ENCODE measurements around the gene PTPRA. TPM values are rescaled to one million over a fixed set of nuclear protein-coding genes. Genes with fewer than 3 reads are reported as not detected.

The PTPRA gene
- total and polyA plus RNA-seq, 2 of the 8 experiments (the other 6 are each of a cell fraction or from before 2014, with no cell fraction given) = 47.7 to 51.3 TPM

DNA sequence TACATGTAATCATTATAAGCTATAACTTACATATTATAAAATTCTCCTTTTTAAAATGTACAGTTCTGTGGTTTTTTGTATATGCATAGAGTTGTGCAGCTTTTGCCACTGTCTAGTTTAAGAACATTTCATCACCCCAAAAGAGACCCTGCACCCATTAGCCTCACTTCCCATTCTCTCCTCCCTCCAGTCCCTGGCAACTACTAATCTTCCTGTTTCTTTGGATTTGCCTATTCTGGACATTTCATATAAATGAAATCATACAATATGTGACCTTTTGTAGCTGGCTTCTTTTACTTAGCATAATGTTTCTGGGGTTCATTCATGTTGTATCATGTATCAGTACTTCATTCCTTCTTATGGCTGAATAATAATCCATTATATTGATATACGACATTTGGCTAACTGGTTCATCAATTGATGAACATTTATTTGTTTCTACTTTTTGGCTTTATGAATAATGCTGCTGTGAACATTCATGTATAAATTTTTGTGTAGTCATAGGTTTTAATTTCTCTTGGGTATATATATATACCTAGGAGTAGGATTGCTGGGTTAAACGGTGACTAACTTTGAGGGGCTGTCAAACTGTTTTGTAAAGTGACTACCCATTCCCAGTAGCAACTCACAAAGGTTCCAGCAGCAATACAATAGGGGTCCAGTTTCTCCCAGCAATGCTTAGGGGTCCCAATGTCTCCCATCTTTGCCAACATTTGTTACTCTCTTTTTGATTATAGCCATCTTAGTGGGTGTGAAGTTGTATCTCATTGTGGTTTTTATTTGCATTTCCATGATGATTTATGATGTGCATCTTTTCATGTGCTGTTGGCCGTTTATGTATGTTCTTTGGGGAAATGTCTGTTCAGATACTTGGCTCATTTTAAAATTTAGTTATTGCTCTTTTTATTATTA, 10.7 kb downstream of the PTPRA start:
- 90% methylated on average over 3 of the region's 3 CpGs; no CpG with 5 or more reads in 1 of the 2 experiments for WGBS, 2 experiments (ENCODE audit: extremely low coverage in 1 of 2, insufficient coverage in 1 of 2, insufficient read length in 1 of 2, insufficient replicate concordance in 2 of 2, low coverage in 1 of 2, low lambda C conversion rate in 2 of 2, missing lambda C conversion rate in 1 of 2)
- Histone ChIP-seq H2BK15ac (ENCODE audit: low read length) (no peak overlapping the region), H3K4me1 (replicated peaks in 1 of 4; ENCODE audit: control insufficient read depth in 3 of 4, insufficient read depth in 4 of 4, low read length in 3 of 4) (peaks cover 0 to 3% (median 0%) of the 10 kb centered on the region in 4 experiments; a peak in 1 of 7 replicates), H3K4ac (replicated peaks; ENCODE audit: insufficient read length, low read depth, low read length) (no peak overlapping the region), H3K23me2 (ENCODE audit: low read depth, low read length) (peaks cover 2% of the 10 kb centered on the region; the same call in 1 of the 2 replicates), H2AFZ (ENCODE audit: low read length) (no peak overlapping the region), H3K4me3 (ENCODE audit: extremely low read depth in 1 of 4, insufficient read depth in 2 of 4, low read depth in 3 of 4, low read length in 4 of 4) (no peak overlapping the region), H2AK5ac (ENCODE audit: low read depth, low read length) (no peak overlapping the region), H3K27me3 (replicated peaks in 1 of 4; ENCODE audit: control insufficient read depth in 3 of 4, extremely low read depth in 1 of 4, insufficient read depth in 3 of 4, low read length in 3 of 4) (no peaks in the 10 kb centered on the region), H3K4me2 (ENCODE audit: insufficient read depth in 1 of 2, low read depth in 2 of 2, low read length in 2 of 2) (no peak overlapping the region), H4K5ac (ENCODE audit: insufficient read length, low read depth, low read length) (no peak overlapping the region), H2BK5ac (ENCODE audit: low read depth, low read length) (no peak overlapping the region), H3K79me2 (ENCODE audit: control insufficient read depth in 1 of 2, insufficient read depth in 2 of 2, low read length in 2 of 2) (peaks cover 8 to 78% of the 10 kb centered on the region in 2 experiments), H4K8ac (ENCODE audit: extremely low read depth, insufficient read depth, low read length) (no peak overlapping the region), H3K27ac (ENCODE audit: low read depth, low read length) (no peak overlapping the region), H2BK120ac (replicated peaks; ENCODE audit: low read depth, low read length) (no peak overlapping the region), H2BK12ac (ENCODE audit: low read depth, low read length) (no peak overlapping the region), H3K79me1 (ENCODE audit: low read depth, low read length) (peaks cover 4% of the 10 kb centered on the region), H3K9ac (replicated peaks in 1 of 4; ENCODE audit: extremely low read depth in 1 of 4, low read depth in 3 of 4, low read length in 3 of 4) (no peak overlapping the region), H3K23ac (ENCODE audit: insufficient read length) (no peak overlapping the region), H3K14ac (ENCODE audit: insufficient read length) (no peak overlapping the region), H3K36me3 (ENCODE audit: control insufficient read depth in 2 of 4, insufficient read depth in 4 of 4, low read length in 3 of 4) (no peaks in the 10 kb centered on the region), H4K20me1 (replicated peaks in 1 of 2; ENCODE audit: control insufficient read depth in 1 of 2, insufficient read depth in 2 of 2, low read length in 2 of 2) (peaks cover 3 to 7% of the 10 kb centered on the region in 2 experiments), H2BK20ac (ENCODE audit: low read length) (no peak overlapping the region), H4K91ac (replicated peaks; ENCODE audit: insufficient read length, low read length) (no peak overlapping the region), H3K56ac (replicated peaks; ENCODE audit: insufficient read length, low read depth, low read length) (no peak overlapping the region), H3K9me3 (ENCODE audit: insufficient read depth in 2 of 2, low read depth in 1 of 2, low read length in 1 of 2) (no peaks in the 10 kb centered on the region), H3K18ac (ENCODE audit: extremely low read depth, low read length) (no peak overlapping the region)
- ChIA-PET CTCF (ENCODE audit: partially characterized antibody) (interaction anchor here (1.2 to 1.6 kb wide), 2 partner anchors 9 to 19 kb away, joined by 3 read pairs; no protein-coding TSS in a partner anchor), POLR2A (ENCODE audit: partially characterized antibody) (no interaction called here)
- TF ChIP-seq POU5F1 (IDR thresholded peaks at IDR 0.05; ENCODE audit: low read depth, low read length) = no peak
- DNase-seq (ENCODE audit: low read depth in 1 of 2, low spot score in 2 of 2) (no peak), FAIRE-seq (no peak)
